GM10248 (cell line): Measurements from ENCODE around the gene TBC1D22B.
A peak's percentile ranks its signal among the peaks of the same experiment; 100 is the strongest.
"Not testable (repeated sequence)": the region's sequence is repeated elsewhere in the genome, so short reads cannot be mapped to it uniquely, and the experiment has no call there.

Experiments used
- CTCF ChIA-PET: fragments of 300-600 bp; sonication (Branson Sonifier 250); formaldehyde crosslinking; extraction: SDS; loops from one replicate; lab custom pipeline; 2021; ENCODE audit warnings: antibody characterized with exemption; lab: Yijun Ruan, JAX
- POLR2A ChIA-PET: fragments of 350-650 bp; sonication (Branson Sonifier 250); formaldehyde crosslinking; extraction: SDS; loops from one replicate; lab custom pipeline; 2020; ENCODE audit warnings: antibody characterized with exemption; lab: Yijun Ruan, JAX
- DNase-seq: peaks from one replicate; pipeline ENCODE4 v3.0.0; 2012; ENCODE audit errors: extremely low spot score
- TF ChIP-seq, protein P1 (sequence below): IDR thresholded peaks from 2 replicates; pipeline ENCODE4 v1.5.1; 2012; ENCODE audit warnings: mild to moderate bottlenecking, low read depth; ENCODE audit errors: extremely low read depth, missing control alignments, control extremely low read depth

TBC1D22B gene

DNA sequence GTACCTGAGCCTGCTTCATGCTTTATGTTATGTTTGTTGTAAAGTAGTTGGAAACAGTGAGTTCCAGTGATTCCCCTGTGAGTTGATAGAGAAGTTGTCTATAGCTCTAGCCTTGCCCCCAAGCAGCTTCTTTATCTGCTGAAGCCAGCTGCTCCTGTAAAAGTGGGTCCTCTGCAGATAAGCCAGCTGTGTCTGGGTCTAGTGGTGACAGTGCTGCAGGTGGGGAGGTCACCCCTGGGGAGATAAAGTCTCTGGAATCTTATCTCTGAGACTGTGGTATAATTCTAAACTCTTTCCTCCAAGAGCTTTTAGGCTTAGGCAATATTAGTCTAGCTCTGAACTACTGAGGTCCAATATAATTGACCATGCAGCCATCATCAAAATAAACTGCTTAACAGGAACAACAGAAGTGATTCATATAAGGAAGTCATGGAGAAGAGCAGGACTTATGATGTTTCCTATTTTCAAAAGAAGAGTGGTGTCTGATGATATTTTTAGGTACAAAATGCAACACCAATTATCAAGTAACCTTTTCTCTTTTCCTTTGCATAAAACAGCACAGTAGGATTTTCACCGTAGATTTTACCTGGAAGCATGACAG lies 44.6 kb downstream of the TBC1D22B start:
- ChIA-PET CTCF (interaction anchor here (0.7 to 6.9 kb wide), 6 partner anchors 9 to 93 kb away, joined by 3 to 61 read pairs (median 7); partner anchors contain the start of genes TBC1D22B and TMEM217), POLR2A (no interaction called here)
- no peak for DNase-seq
- TF ChIP-seq, protein P1, sequence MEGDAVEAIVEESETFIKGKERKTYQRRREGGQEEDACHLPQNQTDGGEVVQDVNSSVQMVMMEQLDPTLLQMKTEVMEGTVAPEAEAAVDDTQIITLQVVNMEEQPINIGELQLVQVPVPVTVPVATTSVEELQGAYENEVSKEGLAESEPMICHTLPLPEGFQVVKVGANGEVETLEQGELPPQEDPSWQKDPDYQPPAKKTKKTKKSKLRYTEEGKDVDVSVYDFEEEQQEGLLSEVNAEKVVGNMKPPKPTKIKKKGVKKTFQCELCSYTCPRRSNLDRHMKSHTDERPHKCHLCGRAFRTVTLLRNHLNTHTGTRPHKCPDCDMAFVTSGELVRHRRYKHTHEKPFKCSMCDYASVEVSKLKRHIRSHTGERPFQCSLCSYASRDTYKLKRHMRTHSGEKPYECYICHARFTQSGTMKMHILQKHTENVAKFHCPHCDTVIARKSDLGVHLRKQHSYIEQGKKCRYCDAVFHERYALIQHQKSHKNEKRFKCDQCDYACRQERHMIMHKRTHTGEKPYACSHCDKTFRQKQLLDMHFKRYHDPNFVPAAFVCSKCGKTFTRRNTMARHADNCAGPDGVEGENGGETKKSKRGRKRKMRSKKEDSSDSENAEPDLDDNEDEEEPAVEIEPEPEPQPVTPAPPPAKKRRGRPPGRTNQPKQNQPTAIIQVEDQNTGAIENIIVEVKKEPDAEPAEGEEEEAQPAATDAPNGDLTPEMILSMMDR, result no peak

DNA sequence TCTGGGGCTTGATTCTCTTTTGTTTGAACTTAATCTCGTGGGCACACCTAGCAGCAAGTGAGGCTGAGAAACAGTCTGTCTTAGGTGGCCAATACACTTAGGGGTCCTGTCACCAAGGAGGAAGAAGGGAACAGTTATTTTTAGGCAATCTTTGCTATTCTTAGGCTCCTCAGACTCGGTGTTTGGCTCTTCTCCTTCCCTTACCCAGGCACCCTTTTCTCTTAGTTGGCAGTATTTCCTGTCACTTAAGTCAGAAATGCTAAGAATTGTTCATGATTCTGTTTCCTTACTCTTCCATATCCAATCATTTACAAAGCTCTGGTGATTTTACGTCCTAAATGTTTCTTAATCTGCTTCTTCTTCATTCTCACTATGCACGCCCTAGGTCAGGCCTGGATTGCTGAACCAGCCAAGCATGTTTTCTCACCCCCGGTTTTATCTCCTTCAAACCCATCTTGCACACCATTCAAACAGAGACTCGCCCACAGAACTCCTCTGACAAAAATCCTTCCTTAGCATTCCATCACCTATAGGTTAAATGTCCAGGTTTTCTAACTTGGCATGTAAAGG lies 45.6 kb downstream of the TBC1D22B start:
- ChIA-PET POLR2A (no interaction called here), CTCF (interaction anchor here (1.0 to 6.9 kb wide), 10 partner anchors 8 to 45 kb away, joined by 3 to 61 read pairs (median 6); partner anchors contain the start of genes TBC1D22B and TMEM217)
- TF ChIP-seq, protein P1, result no peak
- DNase-seq, result no peak

DNA sequence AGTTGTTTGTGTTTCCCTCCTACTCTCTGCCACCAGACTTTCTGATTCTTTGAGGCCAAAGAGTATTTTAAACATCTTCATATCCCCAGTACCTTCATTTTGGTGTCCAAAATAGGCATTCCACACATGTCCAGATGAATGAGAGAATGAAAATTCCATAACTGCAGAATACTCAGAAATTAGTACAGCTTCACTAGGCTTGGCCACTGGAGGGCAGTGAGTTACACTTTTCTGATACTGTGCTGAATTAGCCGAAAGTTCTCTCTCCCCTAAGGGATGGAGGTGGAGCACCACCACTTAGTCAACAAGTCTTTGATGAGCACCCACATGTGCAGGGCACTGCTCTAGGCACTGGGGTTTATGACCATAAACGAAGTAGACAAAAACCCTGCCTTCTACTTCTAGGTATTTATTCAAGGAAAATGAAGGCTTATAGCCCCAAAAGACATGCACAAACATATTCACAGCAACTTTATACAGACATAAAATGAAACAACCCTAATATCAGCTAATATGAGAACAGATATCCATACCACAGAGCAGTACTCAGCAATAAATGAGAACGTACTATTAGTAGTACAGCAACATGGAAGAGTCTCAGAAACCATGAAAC lies 46.4 kb downstream of the TBC1D22B start:
- peak; percentile 44 for DNase-seq
- TF ChIP-seq, protein P1, result peak; percentile 61
- CTCF ChIA-PET, result interaction anchor here (1.0 to 6.9 kb wide), 9 partner anchors 9 to 62 kb away, joined by 3 to 61 read pairs (median 5); no protein-coding TSS in a partner anchor
- POLR2A ChIA-PET, result no interaction called here

DNA sequence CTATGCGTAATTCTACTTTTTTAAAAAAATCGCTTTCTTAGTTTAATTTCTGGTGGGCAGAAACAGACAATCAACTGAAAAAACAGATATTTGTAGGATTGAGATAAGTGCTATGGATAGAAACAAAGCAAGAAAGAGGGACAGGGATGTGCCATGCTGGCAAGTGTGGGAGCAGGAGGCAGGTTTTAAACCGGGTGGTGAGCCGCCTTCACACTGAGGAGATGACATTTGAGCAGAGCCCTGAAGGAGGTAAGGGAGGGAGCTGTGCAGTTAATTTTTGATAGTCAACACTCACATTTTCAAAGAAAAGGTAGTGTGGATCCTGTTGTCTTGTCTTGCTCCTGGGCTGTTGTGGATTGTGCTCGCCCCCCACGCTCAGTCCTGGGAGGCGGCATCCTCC lies 47.2 kb downstream of the TBC1D22B start:
- CTCF ChIA-PET, result interaction anchor here (1.0 to 12.9 kb wide), 9 partner anchors 9 to 84 kb away, joined by 3 to 127 read pairs (median 7); no protein-coding TSS in a partner anchor

DNA sequence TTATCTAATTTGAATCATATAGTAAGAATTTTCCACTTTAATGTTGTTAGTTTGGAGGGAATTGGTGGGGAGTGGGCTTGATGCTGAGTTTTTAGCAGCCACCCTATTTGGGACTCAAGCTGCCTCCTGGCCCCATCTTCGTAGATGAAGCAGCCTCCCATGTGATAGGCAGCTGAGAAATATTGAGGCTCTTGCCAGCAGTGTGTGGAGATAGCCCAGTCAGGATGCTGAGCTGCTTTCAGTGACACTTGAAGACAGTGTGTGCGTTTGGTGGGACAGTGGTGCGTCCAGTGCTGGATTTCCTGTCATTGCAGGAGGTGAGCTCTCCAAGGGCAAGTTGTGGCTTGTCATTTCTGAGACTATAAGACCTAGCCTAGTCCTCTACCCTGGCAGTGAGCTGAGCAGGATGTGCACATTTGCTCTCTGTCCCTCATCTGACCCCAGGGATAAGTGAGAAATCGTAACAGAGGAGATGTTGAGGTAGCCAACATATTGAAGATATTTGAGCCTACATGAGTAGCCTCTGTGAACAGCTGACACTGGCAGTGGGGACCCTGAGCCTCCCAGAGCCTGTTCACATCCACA lies 48.4 kb downstream of the TBC1D22B start:
- TF ChIP-seq, protein P1, result no peak
- CTCF ChIA-PET, result interaction anchor here (0.9 to 12.9 kb wide), 10 partner anchors 8 to 386 kb away, joined by 3 to 127 read pairs (median 3); no protein-coding TSS in a partner anchor
- DNase-seq, result no peak
- POLR2A ChIA-PET, result no interaction called here

More for the DNA sequence above, 47.2 kb downstream of the TBC1D22B start:
- POLR2A ChIA-PET, result no interaction called here
- no peak for DNase-seq
- TF ChIP-seq, protein P1, result no peak

DNA sequence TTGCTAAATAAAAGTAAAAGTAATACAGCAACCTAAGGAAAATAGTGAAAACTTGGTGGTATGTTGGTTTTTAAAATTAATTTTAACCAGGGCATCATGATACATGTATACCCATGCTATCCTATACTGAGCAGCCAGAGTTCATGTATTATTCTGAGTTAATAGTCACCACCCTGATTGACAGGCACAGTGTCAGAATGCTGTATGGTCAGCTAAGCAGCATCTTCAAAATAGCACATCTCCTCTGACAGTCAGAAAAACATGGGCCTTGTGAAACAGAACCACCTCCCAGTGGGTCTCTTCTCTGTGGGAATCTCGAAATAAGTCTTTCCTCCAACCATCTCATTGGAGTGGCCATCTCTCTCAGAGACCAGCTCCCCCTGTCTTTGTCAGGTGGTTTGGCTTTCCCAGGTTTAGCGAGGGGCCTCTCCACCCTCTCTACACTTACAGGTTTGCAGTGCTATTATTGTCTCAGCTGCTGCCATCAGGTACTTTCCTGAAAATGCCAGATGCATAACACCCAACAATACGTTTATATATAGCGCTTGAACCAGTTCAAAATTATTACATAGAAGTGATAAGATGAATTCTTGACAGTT lies 49.2 kb downstream of the TBC1D22B start:
- DNase-seq, result no peak
- POLR2A ChIA-PET, result interaction anchor here (0.5 kb wide), 1 partner anchor 18 kb away, joined by 4 read pairs; no protein-coding TSS in a partner anchor
- TF ChIP-seq, protein P1, result no peak
- CTCF ChIA-PET, result interaction anchor here (0.9 to 12.9 kb wide), 8 partner anchors 7 to 385 kb away, joined by 3 to 127 read pairs (median 4); no protein-coding TSS in a partner anchor

DNA sequence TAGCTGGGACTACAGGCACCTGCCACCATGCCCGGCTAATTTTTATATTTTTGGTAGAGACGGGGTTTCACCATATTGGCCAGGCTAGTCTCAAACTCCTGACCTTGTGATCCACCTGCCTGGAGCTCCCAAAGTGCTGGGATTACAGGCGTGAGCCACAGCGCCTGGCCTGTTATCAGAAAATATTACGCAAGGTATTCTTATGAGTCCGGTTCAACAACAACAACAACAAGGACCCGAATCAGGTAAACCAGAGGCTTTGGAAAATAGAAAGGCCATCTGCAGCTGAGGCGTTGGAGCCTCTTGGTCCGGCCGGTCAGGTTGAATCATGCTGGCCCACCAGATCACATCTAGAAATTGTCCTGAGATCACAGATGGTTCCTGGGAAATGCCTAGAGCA lies 49.9 kb downstream of the TBC1D22B start:
- POLR2A ChIA-PET, result interaction anchor here (0.5 kb wide), 1 partner anchor 19 kb away, joined by 4 read pairs; no protein-coding TSS in a partner anchor
- DNase-seq, result not testable (repeated sequence)
- CTCF ChIA-PET, result interaction anchor here (1.2 to 12.9 kb wide), 4 partner anchors 6 to 24 kb away, joined by 3 to 127 read pairs (median 34); no protein-coding TSS in a partner anchor
